NCI-H128 (cell line): ENCODE data around the gene CSH2.
"Not testable (repeated sequence)": the region's sequence is repeated elsewhere in the genome, so short reads cannot be mapped to it uniquely, and the experiment has no call there.

Source experiments
- DNase-seq: peaks from one replicate; lab custom pipeline; 2025; ENCODE audit not compliant: unreplicated experiment; lab: John Stamatoyannopoulos, UW

CSH2 gene

GRCh38 chr17:63896524-63897354 lies 23.3 kb upstream of the CSH2 start, which contains the start of gene CSH1:
Gene CSH1 (minus strand): TSS chr17:63896574. CDS start chr17:63896511, 63 bp downstream.
- DNase-seq, result not testable (repeated sequence)

- DNase-seq, result not testable (repeated sequence)
Measured at GRCh38 chr17:63894821-63895220, 21.3 kb upstream of the CSH2 start.

- DNase-seq, result not testable (repeated sequence)
Measured at GRCh38 chr17:63894021-63894420, 20.5 kb upstream of the CSH2 start.

GRCh38 chr17:63892316-63893037 lies 19.0 kb upstream of the CSH2 start:
- not testable (repeated sequence) for DNase-seq

GRCh38 chr17:63889026-63889848 lies 15.8 kb upstream of the CSH2 start:
- not testable (repeated sequence) for DNase-seq

- not testable (repeated sequence) for DNase-seq
Measured at GRCh38 chr17:63885119-63885518, 11.6 kb upstream of the CSH2 start.

- DNase-seq, result not testable (repeated sequence)
Measured at GRCh38 chr17:63882626-63883126, 9.2 kb upstream of the CSH2 start.

GRCh38 chr17:63881935-63882601 lies 8.6 kb upstream of the CSH2 start, which contains the start of gene GH2:
Gene GH2 (minus strand): TSS chr17:63881944. CDS start chr17:63881801, 143 bp downstream.
- no peak for DNase-seq

GRCh38 chr17:63881337-63881736 lies 7.9 kb upstream of the CSH2 start:
- DNase-seq, result not testable (repeated sequence)

- DNase-seq, result no peak
Measured at GRCh38 chr17:63880706-63881105, 7.2 kb upstream of the CSH2 start.

- DNase-seq, result not testable (repeated sequence)
Measured at GRCh38 chr17:63878413-63878812, 4.9 kb upstream of the CSH2 start.

- not testable (repeated sequence) for DNase-seq
Measured at GRCh38 chr17:63874693-63875092, 1.2 kb upstream of the CSH2 start.

- DNase-seq, result not testable (repeated sequence)
Measured at GRCh38 chr17:63874061-63874626, 667 bp upstream of the CSH2 start.

- not testable (repeated sequence) for DNase-seq
Measured at GRCh38 chr17:63871646-63872365, 1.7 kb downstream of the CSH2 start.

GRCh38 chr17:63870292-63870665 lies 3.2 kb downstream of the CSH2 start:
- not testable (repeated sequence) for DNase-seq

GRCh38 chr17:63869491-63870291 lies 3.8 kb downstream of the CSH2 start:
- DNase-seq, result not testable (repeated sequence)

GRCh38 chr17:63866625-63867024 lies 6.9 kb downstream of the CSH2 start:
- DNase-seq, result not testable (repeated sequence)

- DNase-seq, result no peak
Measured at GRCh38 chr17:63859257-63859656, 14.2 kb downstream of the CSH2 start.
